Stimulated activated CD8-positive, alpha-beta memory T cell treated with anti-CD3 and anti-CD28 coated beads, Interleukin-2, amount 100 ng/mL, for 1 hour (primary cell): Measurements from ENCODE around the gene SIMC1.
A peak's percentile ranks its signal among the peaks of the same experiment; 100 is the strongest.

Source experiments
- DNase-seq, 2 donors: peaks; one replicate each; pipeline ENCODE4 v3.0.0-alpha.2; 2020; ENCODE audit warnings: low read depth in 2 of 2

SIMC1 gene

GRCh38 chr5:176361437-176362232, 123.4 kb downstream of the SIMC1 start, which contains the start of gene KIAA1191:
KIAA1191 (minus strand) TSS chr5:176361764; CDS start chr5:176359508, 2,256 bp downstream.
- peak; percentile 82 to 88 for DNase-seq

DNA sequence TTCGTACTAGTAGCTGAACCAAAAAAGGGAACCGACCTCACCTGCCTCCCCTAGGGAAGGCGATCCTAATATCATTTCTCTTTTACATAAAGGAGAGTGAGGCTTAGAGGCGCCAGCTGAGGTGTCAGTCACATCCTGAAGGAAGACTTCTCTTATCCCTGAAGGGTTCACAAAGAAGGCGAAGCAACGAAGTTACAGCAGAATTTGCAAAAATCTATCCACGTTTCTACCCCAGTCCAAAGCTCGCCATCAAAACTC, 123.9 kb downstream of the SIMC1 start:
- DNase-seq: no peak

DNA sequence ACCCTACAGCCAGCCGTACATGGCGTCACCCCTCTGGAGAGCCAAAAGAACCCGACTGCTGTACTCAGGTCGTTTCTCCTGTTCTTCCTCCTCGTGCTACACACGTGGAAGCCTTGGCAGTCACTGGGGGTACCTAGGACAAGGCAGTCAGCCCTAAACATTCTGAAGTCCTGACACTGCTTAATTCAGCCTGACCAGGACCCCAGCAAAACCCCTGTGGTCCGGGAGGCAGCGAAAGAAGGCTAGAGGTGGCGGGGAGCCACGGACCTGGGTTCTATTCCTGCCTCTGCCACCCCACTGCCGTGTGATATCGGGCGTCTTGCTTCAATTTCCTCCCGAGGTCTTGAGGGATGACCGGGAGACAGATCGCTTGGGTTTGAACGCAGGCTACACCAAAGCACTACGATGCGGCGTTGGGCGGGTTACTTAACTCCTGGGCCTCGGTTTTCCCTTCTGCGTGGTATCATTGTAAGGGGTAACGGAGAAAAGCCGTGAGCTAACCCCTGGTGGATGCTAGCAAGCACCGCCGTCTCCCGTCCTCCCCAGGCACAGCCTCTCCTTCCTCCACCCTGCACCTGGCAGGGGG, 126.6 kb downstream of the SIMC1 start:
- DNase-seq: no peak

GRCh38 chr5:176365351-176366231, 127.4 kb downstream of the SIMC1 start, which contains the start of gene ARL10:
ARL10 (plus strand) TSS chr5:176365487; CDS start chr5:176365564, 77 bp downstream.
- peak in 1 of 2 donors; percentile 14 for DNase-seq

- DNase-seq: no peak
These were observed 128.1 kb downstream of the SIMC1 start for GRCh38 chr5:176366232-176366894.

- no peak for DNase-seq
These were observed 130.5 kb downstream of the SIMC1 start for GRCh38 chr5:176368726-176369125.

- no peak for DNase-seq
These were observed 131.9 kb downstream of the SIMC1 start for GRCh38 chr5:176369934-176370711.

- no peak for DNase-seq
These were observed 133.7 kb downstream of the SIMC1 start for GRCh38 chr5:176371621-176372539.

DNA sequence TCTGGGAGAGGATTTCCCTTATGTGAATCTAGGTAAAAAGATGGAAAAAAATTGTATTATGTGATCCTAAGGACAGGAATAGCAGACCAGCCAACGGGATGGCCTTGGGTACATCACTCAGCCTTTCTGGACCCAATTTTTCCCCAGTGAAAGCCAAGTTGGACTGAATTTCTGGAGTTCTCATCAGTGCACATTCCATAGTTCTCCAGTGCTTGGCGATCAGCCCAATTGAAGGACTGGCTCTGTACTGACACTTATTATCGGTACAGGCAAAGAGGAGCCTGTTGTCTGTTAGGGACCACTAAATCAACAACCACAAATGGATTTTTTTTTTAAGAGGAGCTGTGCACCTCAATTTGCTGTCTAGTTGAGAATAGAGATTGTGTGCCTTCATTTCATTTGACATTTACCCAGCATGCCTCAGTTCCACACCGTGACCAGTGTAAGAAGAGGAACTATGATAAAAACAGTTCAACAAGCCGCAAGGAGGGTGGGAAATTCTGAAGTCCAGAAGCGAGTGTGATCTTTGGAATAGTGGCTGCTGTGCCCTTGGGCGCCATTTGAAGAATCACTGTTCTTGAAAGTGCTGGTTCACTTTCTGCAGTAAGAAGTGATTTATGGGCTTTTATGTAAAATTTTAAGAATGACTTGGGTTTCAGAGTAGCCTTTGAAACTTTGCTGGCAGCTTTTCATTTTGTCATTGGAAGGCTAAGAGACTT, 135.0 kb downstream of the SIMC1 start:
- DNase-seq: no peak

- no peak for DNase-seq
These were observed 141.7 kb downstream of the SIMC1 start for GRCh38 chr5:176379881-176380280.

GRCh38 chr5:176381423-176381822, 143.2 kb downstream of the SIMC1 start:
- no peak for DNase-seq

DNA sequence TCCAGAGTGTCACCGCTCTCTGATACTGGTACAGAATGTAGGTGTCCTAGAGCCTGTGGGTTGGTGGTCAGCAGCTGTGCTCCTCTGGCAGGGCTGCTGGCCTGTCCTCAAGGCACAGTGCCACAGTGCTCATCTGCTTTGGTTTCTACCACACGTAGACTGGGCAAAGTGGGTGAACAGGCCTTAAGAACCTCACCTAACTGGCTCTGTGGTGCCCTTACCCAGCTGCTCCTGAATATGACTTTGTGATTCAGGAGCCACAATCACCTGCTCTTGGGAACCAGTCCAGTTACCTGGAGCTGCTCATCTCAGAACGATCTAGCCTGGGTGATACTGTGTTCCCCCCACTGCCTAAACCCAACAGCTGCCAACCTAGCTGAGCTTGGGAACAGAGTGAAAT, 143.8 kb downstream of the SIMC1 start:
- no peak for DNase-seq

DNA sequence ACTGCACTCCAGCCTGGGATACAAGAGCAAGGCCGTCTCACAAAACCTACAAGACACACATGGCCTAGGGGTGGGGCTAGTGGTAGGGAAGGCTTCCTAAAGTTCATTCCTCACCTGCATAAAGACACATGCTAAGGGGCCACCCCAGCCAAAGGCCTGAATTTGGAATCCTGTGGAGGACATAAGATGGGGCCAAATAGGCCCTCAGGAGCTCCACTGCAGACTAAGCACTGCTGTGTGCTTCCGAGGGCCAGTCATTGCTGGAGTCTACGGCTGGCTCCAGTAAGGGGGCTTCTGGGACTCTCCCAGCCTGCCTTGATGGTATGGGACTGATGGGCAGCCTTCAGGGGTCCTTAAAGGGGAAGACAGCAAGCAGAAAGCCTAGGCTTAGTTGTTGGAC, 144.5 kb downstream of the SIMC1 start:
- DNase-seq: no peak

GRCh38 chr5:176383248-176383905, 145.2 kb downstream of the SIMC1 start:
- no peak for DNase-seq

- DNase-seq: no peak
These were observed 145.7 kb downstream of the SIMC1 start for GRCh38 chr5:176383961-176384360.

- no peak for DNase-seq
These were observed 146.2 kb downstream of the SIMC1 start for GRCh38 chr5:176384366-176384930.

DNA sequence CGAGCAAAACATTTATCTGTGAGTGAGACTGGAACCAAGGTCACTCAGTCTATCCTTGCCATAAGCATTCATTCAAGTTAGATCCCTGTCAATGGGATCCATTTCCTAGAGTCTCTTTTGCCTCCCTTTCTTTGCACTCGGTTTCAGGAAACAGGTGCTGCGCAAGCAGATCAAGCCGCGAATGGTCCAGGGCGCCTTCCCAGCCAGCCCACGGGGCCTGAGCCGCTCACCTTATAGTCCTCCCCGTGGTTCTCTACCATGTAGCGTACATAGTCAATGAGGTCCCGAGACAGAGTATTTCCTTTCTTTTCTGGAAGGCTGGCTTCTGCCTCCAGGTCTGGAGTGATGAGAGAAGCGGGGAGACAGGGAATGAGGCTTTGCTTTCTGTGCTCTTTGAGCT, 146.8 kb downstream of the SIMC1 start:
- no peak for DNase-seq

GRCh38 chr5:176386491-176386890, 148.3 kb downstream of the SIMC1 start:
- DNase-seq: no peak
